HG02571 (cell line): ENCODE measurements around the gene TFB1M.
A peak's percentile ranks its signal among the peaks of the same experiment; 100 is the strongest.

Experiments used
- ATAC-seq: cut with Tn5 transposase; IDR thresholded peaks from one replicate; pipeline ENCODE4 v1.9.1; 2021; ENCODE audit warnings: mild to moderate bottlenecking, moderate library complexity; ENCODE audit not compliant: unreplicated experiment

Gene TFB1M

DNA sequence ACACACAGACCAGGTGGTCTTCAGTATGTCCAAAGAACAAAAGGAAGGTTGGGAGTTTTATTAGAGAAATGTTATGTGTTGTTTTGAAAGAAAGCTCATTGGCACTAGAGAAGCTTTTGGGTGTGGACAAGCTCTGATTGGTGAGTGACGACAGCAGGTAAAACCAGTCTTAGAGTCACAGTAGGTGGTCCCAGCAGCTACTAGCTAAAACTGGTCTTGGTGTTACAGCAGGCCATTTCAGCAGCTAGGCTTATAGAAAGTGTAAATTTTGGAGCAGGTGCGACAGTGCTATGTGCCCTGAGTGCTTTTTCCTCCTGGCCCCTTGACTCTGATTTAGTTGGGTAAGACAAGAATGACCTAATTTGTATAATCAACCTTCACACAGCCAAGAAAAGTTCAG, 46.9 kb downstream of the TFB1M start:
- no peak for ATAC-seq

DNA sequence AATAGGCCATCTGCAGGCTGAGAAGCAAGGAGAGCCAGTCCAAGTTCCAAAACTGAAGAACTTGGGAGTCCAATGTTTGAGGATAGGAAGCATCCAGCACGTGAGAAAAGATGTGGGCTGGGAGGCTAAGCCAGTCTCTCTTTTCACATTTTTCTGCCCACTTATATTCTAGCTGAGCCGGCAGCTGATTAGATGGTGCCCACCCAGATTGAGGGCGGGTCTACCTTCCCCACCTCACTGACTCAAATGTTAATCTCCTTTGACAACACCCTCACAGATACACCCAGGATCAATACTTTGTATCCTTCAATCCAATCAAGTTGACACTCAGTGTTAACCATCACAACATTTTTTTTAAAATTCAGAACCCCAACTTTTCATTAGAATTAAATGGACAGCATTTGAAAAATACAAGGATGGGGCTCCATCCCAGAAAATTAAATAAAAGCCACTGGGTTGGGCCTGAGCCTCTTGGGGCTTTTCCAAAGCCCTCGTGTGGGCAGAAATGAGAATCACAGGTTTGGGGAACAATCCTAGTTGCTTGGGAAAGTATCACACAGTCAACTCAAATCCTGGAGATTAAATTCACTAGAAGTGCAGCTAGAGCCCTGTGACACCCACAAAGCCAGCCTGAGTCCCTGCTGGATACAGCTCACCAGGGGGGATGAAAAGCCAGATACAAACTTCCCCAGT, 48.3 kb downstream of the TFB1M start:
- no peak for ATAC-seq

- ATAC-seq = no peak
Observed at GRCh38 chr6:155264693-155265320, 49.5 kb downstream of the TFB1M start.

GRCh38 chr6:155263373-155264063, 50.8 kb downstream of the TFB1M start, which contains the start of gene CLDN20:
TSS of gene CLDN20 (plus strand) at chr6:155264013. CDS start at chr6:155275720, 11,707 bp downstream.
- ATAC-seq = no peak

DNA sequence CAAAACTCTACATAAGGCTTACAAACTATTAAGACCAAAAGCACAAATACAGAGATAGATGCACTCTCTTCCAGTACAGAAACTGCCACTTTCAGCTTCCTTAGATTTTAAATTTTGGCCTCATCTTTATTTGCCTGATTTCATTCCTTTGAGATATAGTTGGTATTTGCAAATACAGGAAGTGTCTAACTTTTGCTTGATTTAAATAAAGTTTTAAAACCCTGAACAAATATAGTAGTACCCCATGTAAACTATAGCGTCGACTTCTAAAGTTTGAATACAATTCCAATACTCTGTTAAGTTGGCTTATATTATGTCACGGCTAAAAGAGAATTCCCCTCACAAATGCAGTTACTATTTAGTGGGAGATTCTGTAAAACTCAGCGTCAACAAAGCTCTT, 51.6 kb downstream of the TFB1M start:
- no peak for ATAC-seq

GRCh38 chr6:155261111-155261900, 53.0 kb downstream of the TFB1M start:
- no peak for ATAC-seq

DNA sequence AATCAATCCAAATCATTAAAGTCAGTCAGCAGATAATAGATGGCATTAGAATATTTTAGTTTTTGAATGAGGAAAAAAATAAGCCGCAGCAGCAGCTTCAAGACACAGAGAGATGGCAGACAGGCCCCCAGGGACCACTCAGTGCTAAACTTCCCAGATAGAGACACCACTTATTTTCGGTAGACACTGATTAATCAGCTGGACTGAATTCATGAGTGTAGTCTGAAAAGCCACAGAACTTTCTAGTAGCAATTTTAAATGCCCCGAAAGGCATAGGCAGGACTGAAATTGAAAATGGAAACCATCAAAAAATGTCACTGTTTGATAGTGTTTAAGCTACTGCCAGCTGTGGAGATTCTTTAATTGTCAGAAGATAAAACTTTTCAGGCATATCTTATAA, 53.6 kb downstream of the TFB1M start:
- peak; percentile 63 for ATAC-seq

DNA sequence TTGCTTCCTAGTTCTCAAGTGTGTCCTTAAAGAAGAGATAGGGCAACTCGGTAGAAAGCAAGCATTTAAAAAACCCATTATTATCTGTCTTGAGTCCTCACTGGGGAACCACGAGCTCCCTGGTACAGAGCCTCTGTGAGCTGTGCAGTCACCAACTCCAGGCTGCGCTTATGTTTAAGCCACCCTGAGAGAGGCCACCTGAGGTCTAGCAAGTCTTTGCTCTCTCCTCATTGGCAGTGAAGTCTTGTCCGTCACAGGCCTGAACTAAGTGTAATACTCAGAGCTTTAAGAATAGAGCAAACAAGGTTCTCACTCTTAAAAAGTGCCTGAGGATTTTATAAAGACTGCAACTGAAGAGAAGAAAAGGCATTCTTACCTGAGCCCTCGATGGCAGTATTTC, 54.4 kb downstream of the TFB1M start:
- ATAC-seq = no peak

- ATAC-seq = no peak
Observed at GRCh38 chr6:155259204-155259603, 55.1 kb downstream of the TFB1M start.

GRCh38 chr6:155257796-155258195, 56.5 kb downstream of the TFB1M start:
- no peak for ATAC-seq

- ATAC-seq = no peak
Observed at GRCh38 chr6:155256122-155256795, 58.0 kb downstream of the TFB1M start.

- no peak for ATAC-seq
Observed at GRCh38 chr6:155254139-155254538, 60.1 kb downstream of the TFB1M start.

DNA sequence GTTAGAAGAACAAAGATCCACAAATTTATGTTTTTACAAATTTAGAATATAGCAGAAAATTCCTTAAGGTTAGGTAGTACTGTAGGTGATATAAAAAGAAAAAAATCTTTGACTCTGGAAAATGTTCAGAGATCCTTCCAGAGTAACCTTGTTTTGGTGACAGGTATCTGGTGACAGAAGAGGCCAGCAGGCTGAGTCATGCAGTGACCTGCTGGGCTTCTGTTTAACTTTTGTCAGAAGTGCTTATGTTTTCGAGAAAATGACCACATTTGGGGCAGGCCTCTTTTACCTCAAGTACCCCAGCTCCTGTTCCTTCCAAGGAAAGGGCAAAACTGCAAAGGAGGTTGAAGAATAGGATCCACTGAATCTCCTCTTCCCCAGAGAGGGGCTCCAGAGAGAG, 60.9 kb downstream of the TFB1M start:
- no peak for ATAC-seq

- no peak for ATAC-seq
Observed at GRCh38 chr6:155252581-155252980, 61.7 kb downstream of the TFB1M start.

DNA sequence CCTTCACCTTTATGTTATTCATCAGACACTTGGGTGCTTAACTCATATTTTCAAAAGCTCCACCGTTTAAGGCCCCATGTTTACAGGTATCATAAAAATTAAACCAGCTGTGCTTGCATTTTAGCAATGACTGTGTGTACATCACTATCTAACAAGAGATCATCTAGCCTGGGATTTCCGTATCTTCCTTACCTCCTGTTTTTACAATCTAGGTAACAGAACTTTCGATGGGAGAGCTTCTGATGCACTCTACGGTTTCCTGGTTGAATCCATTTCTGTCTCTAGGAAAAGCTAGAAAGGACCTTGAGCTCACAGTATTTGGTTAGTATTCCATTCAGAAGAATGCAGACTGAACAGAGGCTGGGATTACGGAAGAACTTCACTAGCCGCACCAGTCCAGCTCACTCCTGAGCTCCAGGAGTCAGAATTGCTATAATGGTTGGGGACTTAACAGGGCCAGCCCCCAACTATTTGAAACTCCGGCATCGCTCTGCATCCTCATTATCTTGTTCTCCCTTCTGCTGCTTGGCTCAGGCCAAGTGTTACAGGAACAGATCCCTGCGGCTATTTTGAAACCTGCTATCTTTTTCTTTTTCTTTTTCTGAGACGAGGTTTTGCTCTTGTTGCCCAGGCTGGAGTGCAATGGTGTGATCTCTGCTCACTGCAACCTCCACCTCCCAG, 63.4 kb downstream of the TFB1M start:
- ATAC-seq = no peak

DNA sequence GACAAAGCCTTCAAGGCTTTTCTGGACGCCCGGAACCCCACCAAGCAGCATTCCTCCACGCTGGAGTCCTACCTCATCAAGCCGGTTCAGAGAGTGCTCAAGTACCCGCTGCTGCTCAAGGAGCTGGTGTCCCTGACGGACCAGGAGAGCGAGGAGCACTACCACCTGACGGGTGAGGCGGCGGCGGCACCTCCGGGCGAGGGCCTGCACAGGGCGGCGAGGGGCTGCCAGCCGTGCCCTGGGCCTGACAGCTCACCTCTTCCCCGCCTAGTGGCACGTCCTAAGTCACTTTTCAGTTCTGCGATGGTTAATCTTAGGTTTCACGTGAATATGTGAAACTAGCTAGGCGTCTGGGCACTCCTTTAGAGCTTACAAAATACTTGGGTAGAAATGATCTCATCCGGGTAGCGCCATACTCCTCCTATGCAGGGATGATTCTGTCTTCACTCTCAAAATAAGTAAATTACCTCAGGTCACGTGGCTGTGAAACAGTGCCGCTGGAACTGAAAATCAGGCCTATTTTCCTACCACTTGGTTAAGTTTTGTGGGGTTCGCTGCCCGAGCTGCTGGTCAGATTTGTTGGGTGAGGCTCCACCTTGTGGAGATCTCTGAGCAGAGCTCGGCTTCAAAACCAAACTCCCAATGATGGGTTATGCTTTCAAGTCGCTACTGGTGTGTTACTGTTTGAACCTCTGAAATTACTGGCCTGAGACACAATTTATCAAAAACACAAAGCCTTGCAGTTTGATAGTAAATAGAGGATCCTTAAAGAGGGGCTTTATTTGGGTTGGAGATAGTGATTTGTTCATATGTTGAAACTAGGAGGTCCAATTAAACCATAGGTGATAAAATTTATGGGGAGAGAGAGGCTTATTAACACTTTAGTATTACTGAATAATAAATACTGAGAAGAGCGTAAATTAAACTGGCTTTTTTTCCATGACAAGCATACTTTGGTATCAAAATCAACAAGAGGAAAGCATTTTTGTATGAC, 66.0 kb downstream of the TFB1M start:
- peak; percentile 71 for ATAC-seq

- no peak for ATAC-seq
Observed at GRCh38 chr6:155247618-155248007, 66.7 kb downstream of the TFB1M start.

- no peak for ATAC-seq
Observed at GRCh38 chr6:155246825-155247224, 67.5 kb downstream of the TFB1M start.

- ATAC-seq = no peak
Observed at GRCh38 chr6:155245831-155246230, 68.5 kb downstream of the TFB1M start.
